Mesenchymal stem cell (in vitro differentiated cells and primary cell): ENCODE data around the gene LINGO3.

Experiments used
- DNase-seq: peaks from one replicate; pipeline ENCODE4 v3.0.0-alpha.2; 2013
- H2AFZ ChIP-seq: one replicate; pipeline ENCODE4 v1.6.1; 2013; ENCODE audit warnings: low read depth, mild to moderate bottlenecking, control low read depth, inconsistent platforms, low read length, moderate library complexity
- H2AK5ac ChIP-seq: 2 replicates; pipeline ENCODE4 v1.6.1; 2013; ENCODE audit warnings: low read length, moderate library complexity, mild to moderate bottlenecking, inconsistent platforms; ENCODE audit not compliant: severe bottlenecking
- H2BK120ac ChIP-seq: one replicate; pipeline ENCODE4 v1.6.1; 2013; ENCODE audit warnings: low read depth, mild to moderate bottlenecking, inconsistent platforms, low read length, moderate library complexity
- H2BK12ac ChIP-seq, 2 experiments: one replicate each; pipeline ENCODE4 v1.6.1; 2013; ENCODE audit warnings: inconsistent platforms in 2 of 2, low read length in 2 of 2, mild to moderate bottlenecking in 2 of 2, moderate library complexity in 2 of 2, control low read depth in 1 of 2
- H2BK15ac ChIP-seq: one replicate; pipeline ENCODE4 v1.6.1; 2013; ENCODE audit warnings: mild to moderate bottlenecking, low read depth, inconsistent platforms; ENCODE audit not compliant: poor library complexity, severe bottlenecking
- H2BK5ac ChIP-seq: 2 replicates; pipeline ENCODE4 v1.6.1; 2013; ENCODE audit warnings: low read depth, mild to moderate bottlenecking, low read length, control low read depth, inconsistent platforms; ENCODE audit not compliant: poor library complexity, severe bottlenecking
- H3K14ac ChIP-seq, 2 experiments: one replicate each; pipeline ENCODE4 v1.6.1; 2013; ENCODE audit warnings: inconsistent platforms in 2 of 2, low read length in 2 of 2, control low read depth in 1 of 2, mild to moderate bottlenecking in 1 of 2, moderate library complexity in 1 of 2
- H3K18ac ChIP-seq, 2 experiments: one replicate each; pipeline ENCODE4 v1.6.1; 2013; ENCODE audit warnings: inconsistent platforms in 2 of 2, low read length in 2 of 2, control low read depth in 1 of 2, low read depth in 1 of 2, mild to moderate bottlenecking in 1 of 2
- H3K23ac ChIP-seq, 2 experiments: one replicate each; pipeline ENCODE4 v1.6.1; 2013; ENCODE audit warnings: inconsistent platforms in 2 of 2, low read length in 2 of 2, mild to moderate bottlenecking in 2 of 2, moderate library complexity in 2 of 2, control low read depth in 1 of 2
- H3K27ac ChIP-seq: 2 replicates; pipeline ENCODE4 v1.5.1; 2013; ENCODE audit warnings: mild to moderate bottlenecking, moderate library complexity, low read length, control low read depth, inconsistent platforms; ENCODE audit not compliant: poor library complexity, severe bottlenecking
- H3K27me3 ChIP-seq, 2 experiments: 2 replicates each; pipeline versions ENCODE4 v1.6.1 to v1.7.0; 2013; ENCODE audit warnings: low read length in 2 of 2, mild to moderate bottlenecking in 2 of 2, moderate library complexity in 2 of 2, control low read depth in 1 of 2, inconsistent platforms in 1 of 2; ENCODE audit not compliant: control insufficient read depth in 1 of 2, insufficient read depth in 1 of 2
- H3K36me3 ChIP-seq, 2 experiments: 2 replicates each; pipeline versions ENCODE4 v1.6.1 to v1.7.0; 2013; ENCODE audit warnings: low read length in 2 of 2, control low read depth in 1 of 2, inconsistent platforms in 1 of 2, low read depth in 1 of 2, mild to moderate bottlenecking in 1 of 2; ENCODE audit not compliant: insufficient read depth in 2 of 2, control insufficient read depth in 1 of 2
- H3K4ac ChIP-seq, 2 experiments: one replicate each; pipeline ENCODE4 v1.6.1; 2013; ENCODE audit warnings: inconsistent platforms in 2 of 2, low read length in 2 of 2, mild to moderate bottlenecking in 2 of 2, moderate library complexity in 2 of 2, control low read depth in 1 of 2, low read depth in 1 of 2
- H3K4me1 ChIP-seq: 2 replicates; pipeline ENCODE4 v1.6.1; 2013; ENCODE audit warnings: low read depth, low read length, control low read depth; ENCODE audit not compliant: control insufficient read depth, insufficient read depth
- H3K4me2 ChIP-seq: 2 replicates; pipeline ENCODE4 v1.6.1; 2013; ENCODE audit warnings: low read length, mild to moderate bottlenecking, inconsistent platforms; ENCODE audit not compliant: poor library complexity, severe bottlenecking
- H3K4me3 ChIP-seq, 2 experiments: 2 replicates each; pipeline versions ENCODE4 v1.5.1 to v1.7.0; 2013; ENCODE audit warnings: low read length in 2 of 2, mild to moderate bottlenecking in 2 of 2, control low read depth in 1 of 2, low read depth in 1 of 2; ENCODE audit not compliant: insufficient read depth in 1 of 2
- H3K79me1 ChIP-seq: replicated peaks from 2 replicates; pipeline ENCODE4 v1.6.1; 2013; ENCODE audit warnings: mild to moderate bottlenecking, control low read depth, low read length, inconsistent platforms; ENCODE audit not compliant: poor library complexity, severe bottlenecking
- H3K9ac ChIP-seq: 2 replicates; pipeline ENCODE4 v1.7.0; 2013; ENCODE audit warnings: mild to moderate bottlenecking, low read length, moderate library complexity
- H3K9me3 ChIP-seq: 2 replicates; pipeline ENCODE4 v1.7.0; 2013; ENCODE audit warnings: mild to moderate bottlenecking, low read length; ENCODE audit not compliant: control insufficient read depth
- H4K8ac ChIP-seq: one replicate; pipeline ENCODE4 v1.6.1; 2013; ENCODE audit warnings: inconsistent platforms, mild to moderate bottlenecking, low read length, moderate library complexity
- H4K91ac ChIP-seq: one replicate; pipeline ENCODE4 v1.6.1; 2013; ENCODE audit warnings: mild to moderate bottlenecking, low read length, inconsistent platforms
- WGBS: methylation state at CpG from one replicate; pipeline ENCODE4 v1.1.7; 2013; ENCODE audit warnings: mixed read lengths; 5-methylcytosine and 5-hydroxymethylcytosine counted together

The LINGO3 gene

DNA sequence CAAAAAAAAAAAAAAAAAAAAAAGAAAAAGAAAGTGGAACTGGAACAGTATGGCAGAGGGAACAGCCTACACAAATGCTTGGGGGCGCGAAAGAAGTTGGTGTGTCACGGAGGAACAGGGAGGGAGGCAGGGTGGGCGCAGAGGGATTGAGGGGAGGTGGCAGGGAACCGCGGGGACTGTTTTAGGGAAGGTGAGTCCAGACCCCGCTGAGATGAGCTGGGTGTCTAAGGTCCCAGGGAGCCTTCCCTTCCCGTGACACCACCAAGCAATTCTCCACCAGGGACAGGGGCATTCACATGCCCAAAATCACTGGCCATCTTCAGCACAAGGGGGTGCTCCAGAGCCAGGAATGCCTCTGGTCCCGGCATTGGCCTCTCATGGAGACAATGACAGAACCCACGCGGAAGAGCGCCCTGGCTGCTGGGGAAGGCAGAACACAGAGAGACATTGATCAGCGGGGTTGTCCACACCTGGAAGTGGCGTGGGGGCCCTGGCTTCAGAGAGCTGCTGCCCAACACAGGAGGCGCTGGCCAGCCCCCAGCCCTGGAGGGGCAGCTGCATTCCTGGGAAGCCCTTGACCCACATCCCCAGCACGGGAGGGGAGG lies 32.9 kb downstream of the LINGO3 start:
- WGBS, result 60% methylated on average over 15 of the region's 16 CpGs

GRCh38 chr19:2274185-2274711 lies 33.7 kb downstream of the LINGO3 start:
- Histone ChIP-seq H2BK120ac (no peak overlapping the region), H3K27me3 (no peaks in the 10 kb centered on the region), H2AFZ (no peak overlapping the region), H3K4ac (no peak overlapping the region), H2BK5ac (no peak overlapping the region), H2BK12ac (no peak overlapping the region), H3K36me3 (peaks cover 28 to 67% of the 10 kb centered on the region in 2 experiments), H3K4me2 (peak overlapping the region; percentile 73), H3K23ac (no peak overlapping the region), H3K9ac (peak overlapping the region; percentile 53), H4K91ac (peak overlapping the region; percentile 39), H3K4me3 (peak overlapping the region in 1 of 2 experiments; percentile 16), H3K27ac (peak overlapping the region; percentile 70), H3K79me1 (peaks cover 19% of the 10 kb centered on the region), H3K14ac (no peak overlapping the region), H4K8ac (peak overlapping the region; percentile 85), H3K9me3 (no peaks in the 10 kb centered on the region), H3K18ac (peak overlapping the region in 1 of 2 experiments; percentile 11), H2BK15ac (no peak overlapping the region), H3K4me1 (peaks cover 49% of the 10 kb centered on the region), H2AK5ac (peak overlapping the region; percentile 90)
- DNase-seq, result no peak
- 92% methylated on average over 9 of the region's 9 CpGs for WGBS

More for the DNA sequence above, 32.9 kb downstream of the LINGO3 start:
- H3K4me2 ChIP-seq, result no peak overlapping the region
- peaks cover 49% of the 10 kb centered on the region for H3K4me1 ChIP-seq
- no peak overlapping the region for H3K4ac ChIP-seq
- no peak overlapping the region for H2BK12ac ChIP-seq
- no peak overlapping the region for H3K9ac ChIP-seq
- no peak overlapping the region for H2BK15ac ChIP-seq
- H3K14ac ChIP-seq, result no peak overlapping the region
- no peak overlapping the region for H2BK120ac ChIP-seq
- H4K91ac ChIP-seq, result peak overlapping the region; percentile 39
- peaks cover 28 to 67% of the 10 kb centered on the region in 2 experiments for H3K36me3 ChIP-seq
- no peak overlapping the region for H2BK5ac ChIP-seq
- no peak overlapping the region for H3K18ac ChIP-seq
- peak overlapping the region; percentile 49 for H4K8ac ChIP-seq
- H3K27me3 ChIP-seq, result no peaks in the 10 kb centered on the region
- DNase-seq, result peak; percentile 79
- H3K23ac ChIP-seq, result peak overlapping the region in 1 of 2 experiments; percentile 85
- no peak overlapping the region for H2AFZ ChIP-seq
- H3K27ac ChIP-seq, result no peak overlapping the region
- H3K4me3 ChIP-seq, result no peak overlapping the region
- peaks cover 19% of the 10 kb centered on the region for H3K79me1 ChIP-seq
- no peak overlapping the region for H2AK5ac ChIP-seq
- H3K9me3 ChIP-seq, result no peaks in the 10 kb centered on the region

DNA sequence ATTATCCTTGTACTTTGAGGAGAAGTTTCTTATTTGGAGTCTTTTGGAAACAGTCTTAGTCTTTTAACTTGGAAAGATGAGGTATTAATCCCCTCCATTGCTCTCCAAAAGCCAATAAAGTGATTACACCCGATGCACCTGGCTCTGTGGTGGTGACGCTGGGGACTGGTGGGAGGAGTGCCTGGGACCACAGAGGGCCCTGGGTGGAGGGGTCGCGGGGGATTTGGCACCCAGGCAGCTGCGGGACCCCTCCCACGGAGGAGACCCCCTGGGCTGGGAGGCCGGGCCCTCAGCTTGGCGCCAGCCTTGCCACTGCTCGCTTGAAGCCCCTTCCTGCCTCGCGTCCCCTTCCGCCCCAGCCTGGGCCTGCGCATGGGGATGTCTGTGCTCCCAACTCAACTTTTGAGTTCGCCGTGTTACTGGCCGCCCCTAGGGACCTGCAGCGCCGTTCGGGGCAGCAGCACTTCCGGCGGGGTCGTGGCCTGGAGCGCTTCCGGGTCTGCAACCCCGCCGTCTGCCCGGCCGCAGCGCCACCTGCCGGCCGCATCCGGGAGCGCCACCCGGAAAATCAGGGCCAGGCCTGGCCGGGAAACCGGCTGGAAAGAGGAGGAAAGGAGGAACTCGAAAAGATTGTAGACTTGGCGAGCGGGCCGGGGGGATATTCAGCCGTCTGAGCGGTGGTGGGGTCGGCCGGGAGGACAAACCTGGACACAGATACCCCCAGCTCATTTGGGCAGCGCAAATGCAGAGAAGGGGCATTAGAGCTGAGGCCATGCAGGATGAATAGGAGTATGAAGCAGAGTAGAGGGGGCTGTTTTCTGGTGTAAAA lies 34.4 kb downstream of the LINGO3 start:
- H4K91ac ChIP-seq, result peak overlapping the region; percentile 39
- H3K79me1 ChIP-seq, result peaks cover 13% of the 10 kb centered on the region
- no peak overlapping the region for H3K23ac ChIP-seq
- peak overlapping the region; percentile 73 for H3K4me2 ChIP-seq
- no peak overlapping the region for H2BK5ac ChIP-seq
- H3K14ac ChIP-seq, result no peak overlapping the region
- H3K27ac ChIP-seq, result peak overlapping the region; percentile 70
- H2BK15ac ChIP-seq, result no peak overlapping the region
- H2AK5ac ChIP-seq, result peak overlapping the region; percentile 90
- H3K4me1 ChIP-seq, result peaks cover 45% of the 10 kb centered on the region
- H2BK12ac ChIP-seq, result peak overlapping the region in 1 of 2 experiments; percentile 10
- no peaks in the 10 kb centered on the region for H3K27me3 ChIP-seq
- 10% methylated on average over 42 of the region's 45 CpGs for WGBS
- no peak overlapping the region for H3K4ac ChIP-seq
- H2BK120ac ChIP-seq, result no peak overlapping the region
- peak; percentile 77 for DNase-seq
- no peak overlapping the region for H2AFZ ChIP-seq
- peaks cover 28 to 63% of the 10 kb centered on the region in 2 experiments for H3K36me3 ChIP-seq
- no peaks in the 10 kb centered on the region for H3K9me3 ChIP-seq
- peak overlapping the region; percentile 96 for H3K9ac ChIP-seq
- peak overlapping the region in 1 of 2 experiments; percentile 54 for H3K18ac ChIP-seq
- H3K4me3 ChIP-seq, result peak overlapping the region; percentile 37 to 92
- peak overlapping the region; percentile 85 for H4K8ac ChIP-seq
